Endothelial cell (in vitro differentiated cells): Measurements from ENCODE around the gene PCDHA6. TPM values are rescaled to one million over a fixed set of nuclear protein-coding genes. Genes with fewer than 3 reads are reported as not detected.
A peak's percentile ranks its signal among the peaks of the same experiment; 100 is the strongest.
"Not testable (repeated sequence)": the region's sequence is repeated elsewhere in the genome, so short reads cannot be mapped to it uniquely, and the experiment has no call there.

Source experiments
- DNase-seq: peaks from one replicate; pipeline ENCODE4 v3.0.0; 2021; ENCODE audit warnings: low spot score
- H3K27ac Mint-ChIP-seq: one replicate; pipeline ENCODE4 v1.8.0; 2021; ENCODE audit warnings: mixed read lengths, inconsistent platforms; ENCODE audit not compliant: unreplicated experiment
- H3K27me3 Mint-ChIP-seq: one replicate; pipeline ENCODE4 v1.8.0; 2021; ENCODE audit warnings: mild to moderate bottlenecking, moderate library complexity, mixed read lengths, inconsistent platforms; ENCODE audit not compliant: unreplicated experiment
- H3K36me3 Mint-ChIP-seq: one replicate; pipeline ENCODE4 v1.8.0; 2021; ENCODE audit warnings: mild to moderate bottlenecking, low read depth, mixed read lengths, inconsistent platforms; ENCODE audit not compliant: unreplicated experiment
- H3K4me1 Mint-ChIP-seq: one replicate; pipeline ENCODE4 v1.8.0; 2021; ENCODE audit warnings: mild to moderate bottlenecking, mixed read lengths, inconsistent platforms; ENCODE audit not compliant: unreplicated experiment
- H3K4me3 Mint-ChIP-seq: one replicate; pipeline ENCODE4 v1.8.0; 2021; ENCODE audit warnings: mild to moderate bottlenecking, mixed read lengths, inconsistent platforms; ENCODE audit not compliant: unreplicated experiment
- H3K9me3 Mint-ChIP-seq: one replicate; pipeline ENCODE4 v1.8.0; 2021; ENCODE audit warnings: mixed read lengths, inconsistent platforms; ENCODE audit not compliant: unreplicated experiment
- total RNA-seq: library from RNA; stranded (reverse); fragmentation: NEBNext Ultra II Directional; extraction: Animal tissue kit (Norgen Biotek cat#: 25700); gene quantifications from one replicate; pipeline ENCODE4 v1.2.1, GENCODE V29; 2021; ENCODE audit not compliant: unreplicated experiment
- TF ChIP-seq, protein P1 (sequence below): fragments of 200-600 bp; sonication (generic); IDR thresholded peaks from one replicate; pipeline ENCODE4 v1.5.0; 2021; ENCODE audit warnings: antibody characterized with exemption; ENCODE audit not compliant: unreplicated experiment

The PCDHA6 gene
- total RNA-seq, 1 donor from 2014 or later = 2.3 TPM

DNA sequence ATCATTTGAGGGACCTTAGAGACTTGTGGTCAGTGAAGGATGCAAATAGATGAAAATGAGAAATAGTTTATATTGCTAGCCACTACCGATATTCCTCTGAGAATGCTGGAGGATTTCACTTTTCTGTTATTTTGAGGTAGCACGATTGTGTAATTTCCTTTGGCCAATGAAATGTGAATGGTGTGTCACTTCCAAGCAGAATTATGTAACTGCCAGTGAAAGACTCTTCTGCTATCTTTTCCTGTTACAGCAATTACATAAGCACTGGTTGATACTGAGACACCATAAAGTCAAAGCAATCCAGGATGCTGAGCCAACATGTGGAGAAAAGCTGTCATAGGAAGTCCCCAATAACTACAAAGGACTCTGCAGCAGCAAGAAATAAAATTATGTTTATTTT, 36.7 kb upstream of the PCDHA6 start:
- DNase-seq = no peak
- H3K9me3 Mint-ChIP-seq = peaks cover 7% of the 10 kb centered on the region
- no peaks in the 10 kb centered on the region for H3K4me1 Mint-ChIP-seq
- H3K27ac Mint-ChIP-seq = no peak overlapping the region
- no peak overlapping the region for H3K4me3 Mint-ChIP-seq
- TF ChIP-seq, protein P1, sequence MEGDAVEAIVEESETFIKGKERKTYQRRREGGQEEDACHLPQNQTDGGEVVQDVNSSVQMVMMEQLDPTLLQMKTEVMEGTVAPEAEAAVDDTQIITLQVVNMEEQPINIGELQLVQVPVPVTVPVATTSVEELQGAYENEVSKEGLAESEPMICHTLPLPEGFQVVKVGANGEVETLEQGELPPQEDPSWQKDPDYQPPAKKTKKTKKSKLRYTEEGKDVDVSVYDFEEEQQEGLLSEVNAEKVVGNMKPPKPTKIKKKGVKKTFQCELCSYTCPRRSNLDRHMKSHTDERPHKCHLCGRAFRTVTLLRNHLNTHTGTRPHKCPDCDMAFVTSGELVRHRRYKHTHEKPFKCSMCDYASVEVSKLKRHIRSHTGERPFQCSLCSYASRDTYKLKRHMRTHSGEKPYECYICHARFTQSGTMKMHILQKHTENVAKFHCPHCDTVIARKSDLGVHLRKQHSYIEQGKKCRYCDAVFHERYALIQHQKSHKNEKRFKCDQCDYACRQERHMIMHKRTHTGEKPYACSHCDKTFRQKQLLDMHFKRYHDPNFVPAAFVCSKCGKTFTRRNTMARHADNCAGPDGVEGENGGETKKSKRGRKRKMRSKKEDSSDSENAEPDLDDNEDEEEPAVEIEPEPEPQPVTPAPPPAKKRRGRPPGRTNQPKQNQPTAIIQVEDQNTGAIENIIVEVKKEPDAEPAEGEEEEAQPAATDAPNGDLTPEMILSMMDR = no peak
- peaks cover 16% of the 10 kb centered on the region for H3K36me3 Mint-ChIP-seq
- no peaks in the 10 kb centered on the region for H3K27me3 Mint-ChIP-seq

DNA sequence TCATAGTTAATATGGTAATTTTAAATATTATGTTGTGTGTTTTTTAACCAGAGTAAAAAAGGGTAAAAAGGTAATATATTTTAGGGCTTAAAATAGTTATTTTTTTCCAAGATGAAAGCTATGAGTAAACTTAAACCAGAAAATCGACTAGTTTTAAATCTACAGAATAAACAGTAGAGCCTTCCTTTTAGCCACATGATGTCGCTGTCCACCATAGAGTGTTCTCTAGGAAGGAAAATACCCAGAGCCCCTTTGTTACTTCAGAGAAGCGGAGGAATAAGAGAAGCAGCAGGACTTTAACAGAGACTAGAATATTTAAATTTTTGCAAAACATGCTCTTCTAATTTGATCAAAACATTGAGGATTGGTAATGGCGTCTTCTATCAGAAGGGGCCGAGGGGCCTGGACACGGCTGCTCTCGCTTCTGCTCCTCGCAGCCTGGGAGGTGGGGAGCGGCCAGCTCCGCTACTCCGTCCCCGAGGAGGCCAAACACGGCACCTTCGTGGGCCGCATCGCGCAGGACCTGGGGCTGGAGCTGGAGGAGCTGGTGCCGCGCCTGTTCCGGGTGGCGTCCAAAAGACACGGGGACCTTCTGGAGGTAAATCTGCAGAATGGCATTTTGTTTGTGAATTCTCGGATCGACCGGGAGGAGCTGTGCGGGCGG, 33.0 kb upstream of the PCDHA6 start, which contains the start of gene PCDHA2:
PCDHA2 (plus strand) TSS at position 258 of the 664 bp plus-strand sequence.
- Mint-ChIP-seq H3K27ac (peak within 1 kb of the TSS; percentile 26), H3K36me3 (peaks cover 13% of the 10 kb centered on the region), H3K27me3 (no peaks in the 10 kb centered on the region), H3K4me1 (no peaks in the 10 kb centered on the region), H3K4me3 (peak within 1 kb of the TSS; percentile 91), H3K9me3 (no peaks in the 10 kb centered on the region)
- DNase-seq = no peak
- TF ChIP-seq, protein P1 = no peak

DNA sequence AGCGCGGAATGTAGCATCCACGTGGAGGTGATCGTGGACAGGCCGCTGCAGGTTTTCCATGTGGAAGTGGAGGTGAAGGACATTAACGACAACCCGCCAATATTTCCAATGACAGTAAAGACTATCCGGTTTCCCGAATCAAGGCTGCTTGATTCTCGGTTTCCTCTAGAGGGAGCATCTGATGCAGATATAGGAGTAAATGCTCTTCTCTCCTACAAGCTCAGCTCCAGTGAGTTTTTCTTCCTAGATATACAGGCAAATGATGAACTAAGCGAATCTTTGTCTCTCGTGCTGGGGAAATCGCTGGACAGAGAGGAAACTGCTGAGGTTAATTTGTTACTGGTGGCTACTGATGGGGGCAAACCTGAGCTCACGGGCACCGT, 32.5 kb upstream of the PCDHA6 start:
- TF ChIP-seq, protein P1 = peak; percentile 62
- peaks cover 13% of the 10 kb centered on the region for H3K36me3 Mint-ChIP-seq
- no peaks in the 10 kb centered on the region for H3K4me1 Mint-ChIP-seq
- H3K4me3 Mint-ChIP-seq = peak overlapping the region; percentile 91
- H3K27me3 Mint-ChIP-seq = no peaks in the 10 kb centered on the region
- H3K9me3 Mint-ChIP-seq = no peaks in the 10 kb centered on the region
- DNase-seq = peak; percentile 35
- no peak overlapping the region for H3K27ac Mint-ChIP-seq

DNA sequence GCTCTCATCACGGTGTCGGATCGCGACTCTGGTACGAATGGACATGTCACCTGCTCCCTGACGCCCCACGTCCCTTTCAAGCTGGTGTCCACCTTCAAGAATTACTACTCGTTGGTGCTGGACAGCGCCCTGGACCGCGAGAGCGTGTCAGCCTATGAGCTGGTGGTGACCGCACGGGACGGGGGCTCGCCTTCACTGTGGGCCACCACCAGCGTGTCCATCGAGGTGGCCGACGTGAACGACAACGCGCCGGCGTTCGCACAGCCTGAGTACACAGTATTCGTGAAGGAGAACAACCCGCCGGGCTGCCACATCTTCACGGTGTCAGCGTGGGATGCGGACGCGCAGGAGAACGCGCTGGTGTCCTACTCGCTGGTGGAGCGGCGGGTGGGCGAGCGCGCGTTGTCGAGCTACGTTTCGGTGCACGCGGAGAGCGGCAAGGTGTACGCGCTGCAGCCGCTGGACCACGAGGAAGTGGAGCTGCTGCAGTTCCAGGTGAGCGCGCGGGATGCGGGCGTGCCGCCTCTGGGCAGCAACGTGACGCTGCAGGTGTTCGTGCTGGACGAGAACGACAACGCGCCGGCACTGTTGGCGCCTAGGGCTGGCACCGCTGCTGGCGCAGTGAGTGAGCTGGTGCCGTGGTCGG, 31.6 kb upstream of the PCDHA6 start:
- not testable (repeated sequence) for H3K4me1 Mint-ChIP-seq, H3K4me3 Mint-ChIP-seq, H3K9me3 Mint-ChIP-seq, DNase-seq, H3K27me3 Mint-ChIP-seq, H3K27ac Mint-ChIP-seq
- H3K36me3 Mint-ChIP-seq = peaks cover 17% of the 10 kb centered on the region

DNA sequence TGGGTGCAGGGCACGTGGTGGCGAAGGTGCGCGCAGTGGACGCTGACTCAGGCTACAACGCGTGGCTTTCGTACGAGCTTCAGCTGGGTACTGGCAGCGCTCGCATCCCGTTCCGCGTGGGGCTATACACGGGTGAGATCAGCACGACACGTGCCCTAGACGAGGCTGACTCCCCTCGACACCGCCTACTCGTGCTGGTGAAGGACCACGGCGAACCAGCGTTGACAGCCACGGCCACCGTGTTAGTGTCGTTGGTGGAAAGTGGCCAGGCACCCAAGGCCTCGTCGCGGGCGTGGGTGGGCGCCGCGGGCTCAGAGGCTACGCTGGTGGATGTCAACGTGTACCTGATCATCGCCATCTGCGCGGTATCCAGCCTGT, 31.1 kb upstream of the PCDHA6 start:
- H3K27ac Mint-ChIP-seq = no peak overlapping the region
- no peaks in the 10 kb centered on the region for H3K9me3 Mint-ChIP-seq
- no peaks in the 10 kb centered on the region for H3K27me3 Mint-ChIP-seq
- no peak overlapping the region for H3K4me3 Mint-ChIP-seq
- no peak for DNase-seq
- TF ChIP-seq, protein P1 = no peak
- H3K36me3 Mint-ChIP-seq = peaks cover 18% of the 10 kb centered on the region
- no peaks in the 10 kb centered on the region for H3K4me1 Mint-ChIP-seq
